Endothelial cell of umbilical vein (primary cell): ENCODE measurements around the gene CHST12. TPM values are rescaled to one million over a fixed set of nuclear protein-coding genes. Genes with fewer than 3 reads are reported as not detected.

Source experiments
- Bru-seq: library from RNA; stranded (reverse); fragments of 400-500 nt; gene quantifications from one replicate; lab custom pipeline; 2021; lab: Mats Ljungman, UMichigan
- BruChase-seq, 2 experiments: library from RNA; stranded (reverse); fragments of 400-500 nt; gene quantifications; one replicate each; lab custom pipeline; 2021; lab: Mats Ljungman, UMichigan
- BruUV-seq: library from RNA; stranded (reverse); fragments of 400-500 nt; replicated peaks from 2 replicates; lab custom pipeline; 2021; lab: Mats Ljungman, UMichigan
- CTCF ChIA-PET: fragments of 300-600, 350-600 bp; sonication (Branson Sonifier 250); formaldehyde crosslinking; loops from one replicate; lab custom pipeline; 2021; ENCODE audit warnings: antibody characterized with exemption, inconsistent platforms; lab: Charles Lee
- POLR2A ChIA-PET: fragments of 300-600, 350-600 bp; sonication (Branson Sonifier 250); formaldehyde crosslinking; loops from one replicate; lab custom pipeline; 2021; ENCODE audit warnings: antibody characterized with exemption, inconsistent platforms; lab: Charles Lee
- DNase-seq: peaks from one replicate; pipeline ENCODE4 v3.0.0-alpha.2; 2011; ENCODE audit warnings: low read depth, low spot score
- FAIRE-seq: peaks from 2 replicates; lab custom pipeline; 2011; peaks lifted over from hg19 to GRCh38; lab: Jason Lieb, UNC
- H2AFZ ChIP-seq: 2 replicates; pipeline ENCODE4 v1.6.0; 2012; ENCODE audit warnings: low read depth, low read length, control low read depth, inconsistent platforms
- H3K27ac ChIP-seq: 2 replicates; pipeline ENCODE4 v1.5.1; 2011; ENCODE audit warnings: low read depth, mild to moderate bottlenecking, control low read depth, low read length, moderate library complexity; ENCODE audit not compliant: insufficient read depth
- H3K27me3 ChIP-seq, 2 experiments: 2 replicates each; pipeline versions ENCODE4 v1.6.0 to v1.6.1; 2011; ENCODE audit warnings: low read length in 2 of 2, mixed read lengths in 1 of 2; ENCODE audit not compliant: control insufficient read depth in 2 of 2, insufficient read depth in 2 of 2
- H3K36me3 ChIP-seq, 2 experiments: 2 replicates in 1 of 2; 3 replicates in 1 of 2; pipeline ENCODE4 v1.5.1; 2011; ENCODE audit warnings: low read length in 2 of 2, mild to moderate bottlenecking in 1 of 2, moderate library complexity in 1 of 2; ENCODE audit not compliant: control insufficient read depth in 2 of 2, insufficient read depth in 2 of 2; ENCODE audit errors: extremely low read depth in 1 of 2
- H3K4me1 ChIP-seq: 3 replicates; pipeline ENCODE4 v1.5.1; 2011; ENCODE audit warnings: mild to moderate bottlenecking, low read length; ENCODE audit not compliant: control insufficient read depth, insufficient read depth; ENCODE audit errors: extremely low read depth
- H3K4me2 ChIP-seq: 2 replicates; pipeline ENCODE4 v1.6.1; 2011; ENCODE audit warnings: low read length, control low read depth, mixed read lengths; ENCODE audit not compliant: insufficient read depth
- H3K4me3 ChIP-seq, 3 experiments: fragments of 200-600 bp in 1 of 3; sonication (generic), shearing (Covaris generic) in 1 of 3; replicated peaks in 1 of 3; 2 replicates each; pipeline ENCODE4 v1.5.1; 2011 to 2016; ENCODE audit warnings: control low read depth in 3 of 3, low read length in 3 of 3, mild to moderate bottlenecking in 2 of 3, inconsistent platforms in 1 of 3, low read depth in 1 of 3, moderate library complexity in 1 of 3; ENCODE audit not compliant: insufficient read depth in 1 of 3
- H3K79me2 ChIP-seq: 2 replicates; pipeline ENCODE4 v1.6.0; 2012; ENCODE audit warnings: low read length, inconsistent platforms; ENCODE audit not compliant: control insufficient read depth, insufficient read depth
- H3K9ac ChIP-seq: replicated peaks from 2 replicates; pipeline ENCODE3; 2011; ENCODE audit warnings: low read length, control low read depth; ENCODE audit not compliant: insufficient read depth; ENCODE audit errors: extremely low read depth
- H3K9me1 ChIP-seq: replicated peaks from 3 replicates; pipeline ENCODE4 v1.6.0; 2011; ENCODE audit warnings: mild to moderate bottlenecking, low read length; ENCODE audit not compliant: control insufficient read depth, insufficient read depth; ENCODE audit errors: extremely low read depth
- H3K9me3 ChIP-seq: replicated peaks from 2 replicates; pipeline ENCODE4 v1.5.1; 2012; ENCODE audit warnings: low read length, inconsistent platforms; ENCODE audit not compliant: control insufficient read depth, insufficient read depth
- H4K20me1 ChIP-seq: replicated peaks from 2 replicates; pipeline ENCODE3; 2011; ENCODE audit warnings: mild to moderate bottlenecking, low read length; ENCODE audit not compliant: control insufficient read depth, insufficient read depth; ENCODE audit errors: extremely low read depth
- CTCF ChIP-seq, 2 donors: IDR thresholded peaks; 1 replicate in 1 of 2; 2 replicates in 1 of 2; pipeline ENCODE4 v1.5.1; 2011; ENCODE audit warnings: low read length in 2 of 2, mild to moderate bottlenecking in 2 of 2, moderate library complexity in 2 of 2, control low read depth in 1 of 2, inconsistent platforms in 1 of 2, low read depth in 1 of 2; ENCODE audit not compliant: insufficient read depth in 1 of 2; ENCODE audit errors: extremely low read depth in 1 of 2
- EZH2 ChIP-seq: IDR thresholded peaks from 2 replicates; pipeline ENCODE4 v1.6.1; 2012; ENCODE audit warnings: borderline replicate concordance, low read depth, mild to moderate bottlenecking, moderate library complexity, low read length, inconsistent platforms; ENCODE audit not compliant: severe bottlenecking
- FOS ChIP-seq: IDR thresholded peaks from 2 replicates; pipeline ENCODE4 v1.6.1; 2011; ENCODE audit warnings: mild to moderate bottlenecking, low read length, moderate library complexity, borderline replicate concordance; ENCODE audit not compliant: insufficient read depth
- GATA2 ChIP-seq: IDR thresholded peaks from 2 replicates; pipeline ENCODE4 v1.7.0; 2011; ENCODE audit warnings: low read depth, mild to moderate bottlenecking, moderate library complexity, mixed read lengths, low read length; ENCODE audit not compliant: insufficient read length, insufficient read depth
- JUN ChIP-seq: IDR thresholded peaks from 2 replicates; pipeline ENCODE4 v1.6.1; 2011; ENCODE audit warnings: borderline replicate concordance, low read depth; ENCODE audit not compliant: insufficient read length, insufficient read depth
- MAX ChIP-seq: IDR thresholded peaks from 2 replicates; pipeline ENCODE4 v1.6.1; 2011; ENCODE audit not compliant: insufficient read depth, insufficient read length
- MYC ChIP-seq: IDR thresholded peaks from one replicate; pipeline ENCODE4 v1.6.1; 2011; ENCODE audit warnings: mild to moderate bottlenecking, low read depth, low read length
- POLR2A ChIP-seq: IDR thresholded peaks from 2 replicates; pipeline ENCODE4 v1.6.1; 2012; ENCODE audit warnings: low read depth, mild to moderate bottlenecking, control low read depth, low read length
- POLR2AphosphoS5 ChIP-seq: IDR thresholded peaks from 2 replicates; pipeline ENCODE4 v1.6.1; 2012; ENCODE audit warnings: low read depth, mild to moderate bottlenecking, control low read depth, low read length, moderate library complexity; ENCODE audit not compliant: insufficient read depth
- dilution Hi-C: fragments of 300-500 bp; cut with MboI; formaldehyde crosslinking; loops from one replicate; pipeline ENCODE4 v1.15.0; 2019; ENCODE audit warnings: low sequenced_read_pairs; ENCODE audit not compliant: extremely low pct_ligation_motif_present
- intact Hi-C: fragments of 100-400 bp; cut with micrococcal nuclease; formaldehyde crosslinking; loops from one replicate; pipeline ENCODE4 v1.10.0; 2022
- long read RNA-seq: library from polyadenylated mRNA; stranded (forward); transcript quantifications from one replicate; pipeline ENCODE4 v2.0.0, GENCODE V29; 2021
- polyA minus RNA-seq, 3 experiments: library from RNA; depleted of rRNA, polyadenylated mRNA; stranded (reverse); fragments of >200 nt; gene quantifications; 1 replicate in 1 of 3; 2 replicates in 2 of 3; pipeline ENCODE4 v1.2.3, GENCODE V29; 2011
- polyA plus RNA-seq, 4 experiments: library from polyadenylated mRNA; depleted of rRNA in 3 of 4; stranded (reverse) in 3 of 4; unstranded in 1 of 4; fragments of >200 nt; gene quantifications; 2 replicates each; pipeline versions ENCODE4 v1.2.1 to v1.2.3, GENCODE V29; 2011 to 2012; ENCODE audit warnings: missing spikeins in 1 of 4
- total RNA-seq: library from RNA; stranded (reverse); gene quantifications from 2 replicates; pipeline ENCODE4 v1.2.3, GENCODE V29; 2021

The CHST12 gene
- total RNA-seq, result 28.8 and 30.2 TPM in 2 replicates
- polyA plus RNA-seq, result 52.6 and 77.7 TPM in 2 replicates
- 22.0 and 28.8 TPM in 2 replicates for polyA plus RNA-seq (2011; cell fraction: cytosol; rRNA removed)
- polyA plus RNA-seq (2011; cell fraction: nucleus; rRNA removed), result 10.4 and 11.5 TPM in 2 replicates
- 13.7 and 17.7 TPM in 2 replicates for polyA plus RNA-seq (2012)
- 18.9 and 19.3 TPM in 2 replicates for polyA minus RNA-seq
- 10.0 TPM for polyA minus RNA-seq (2011; cell fraction: cytosol; rRNA and poly(A)+ RNA removed)
- polyA minus RNA-seq (2011; cell fraction: nucleus; rRNA and poly(A)+ RNA removed), result 6.1 and 9.6 TPM in 2 replicates
- percentile 49 among the genes with signal in this experiment for Bru-seq, nascent RNA
- percentile 70 among the genes with signal in this experiment for BruChase-seq, experiment 1, labeled RNA remaining after a 6-hour chase
- percentile 62 among the genes with signal in this experiment for BruChase-seq, experiment 2, labeled RNA remaining after a 2-hour chase
- long read RNA-seq, full-length matches to known transcripts, result 131 of 187 reads
- long read RNA-seq, partial matches to known transcripts, result 7 of 187 reads
- long read RNA-seq, other reads (novel, unspliced or antisense), result 49 of 187 reads

GRCh38 chr7:2403014-2403717, at the start of gene CHST12:
CHST12 (plus strand) TSS chr7:2403611; CDS start chr7:2432640, 29,029 bp downstream.
- POLR2A ChIA-PET, result no interaction called here
- CTCF ChIA-PET, result interaction anchor here (0.6 to 2.5 kb wide), 6 partner anchors 9 to 66 kb away, joined by 3 to 11 read pairs (median 5); no protein-coding TSS in a partner anchor
- H3K79me2 ChIP-seq, result peaks cover 5% of the 10 kb centered on the region
- no peaks in the 10 kb centered on the region for H4K20me1 ChIP-seq
- FAIRE-seq, result peak; percentile 96
- H3K4me3 ChIP-seq, result peak within 1 kb of the TSS; percentile 68 to 75 (median 68)
- TF ChIP-seq EZH2 (no peak), POLR2AphosphoS5 (peak; percentile 77), GATA2 (no peak), JUN (no peak), CTCF (IDR thresholded peaks at IDR 0.05; ENCODE audit: extremely low read depth in 1 of 2, insufficient read depth in 1 of 2, low read depth in 1 of 2, low read length in 2 of 2) (no peak), POLR2A (peak; percentile 66), MAX (peak; percentile 32), MYC (no peak), FOS (no peak)
- peaks cover 24% of the 10 kb centered on the region for H3K4me1 ChIP-seq
- H2AFZ ChIP-seq, result peak within 1 kb of the TSS; percentile 71
- peak within 1 kb of the TSS; percentile 84 for H3K4me2 ChIP-seq
- dilution Hi-C loops (no loop called here), intact Hi-C loops (loop anchor here (1.0 to 10.0 kb wide), 3 partner anchors 49 to 228 kb away; partner anchors contain the start of genes EIF3B and TTYH3)
- no peaks in the 10 kb centered on the region for H3K27me3 ChIP-seq
- H3K27ac ChIP-seq, result no peak within 1 kb of the TSS
- no TSS peak for BruUV-seq
- H3K36me3 ChIP-seq, result no peaks in the 10 kb centered on the region
- H3K9me1 ChIP-seq, result no peaks in the 10 kb centered on the region
- no peaks in the 10 kb centered on the region for H3K9me3 ChIP-seq
- H3K9ac ChIP-seq, result peak within 1 kb of the TSS; percentile 80
- DNase-seq, result peak; percentile 94
